Subcutaneous adipose tissue (tissue), 4 donors: ENCODE results near the gene SLC22A6. TPM values are rescaled to one million over a fixed set of nuclear protein-coding genes. Genes with fewer than 3 reads are reported as not detected.

ENCODE experiments used
- total RNA-seq, 4 donors: library from RNA; depleted of rRNA; stranded (reverse); fragments of >200 nt; gene quantifications; one replicate each; pipeline ENCODE4 v1.1.0, GENCODE V29; 2016
- TF ChIP-seq, protein P1 (sequence below): fragments of 450-650 bp; IDR thresholded peaks from one replicate; pipeline ENCODE4 v1.5.1; 2016; ENCODE audit warnings: low read depth, mild to moderate bottlenecking, control low read depth, antibody characterized with exemption, moderate library complexity

The SLC22A6 gene
- total RNA-seq, 4 donors from 2014 or later = not detected

GRCh38 chr11:63017306-63017974 lies 32.7 kb upstream of the SLC22A6 start:
- TF ChIP-seq, protein P1, sequence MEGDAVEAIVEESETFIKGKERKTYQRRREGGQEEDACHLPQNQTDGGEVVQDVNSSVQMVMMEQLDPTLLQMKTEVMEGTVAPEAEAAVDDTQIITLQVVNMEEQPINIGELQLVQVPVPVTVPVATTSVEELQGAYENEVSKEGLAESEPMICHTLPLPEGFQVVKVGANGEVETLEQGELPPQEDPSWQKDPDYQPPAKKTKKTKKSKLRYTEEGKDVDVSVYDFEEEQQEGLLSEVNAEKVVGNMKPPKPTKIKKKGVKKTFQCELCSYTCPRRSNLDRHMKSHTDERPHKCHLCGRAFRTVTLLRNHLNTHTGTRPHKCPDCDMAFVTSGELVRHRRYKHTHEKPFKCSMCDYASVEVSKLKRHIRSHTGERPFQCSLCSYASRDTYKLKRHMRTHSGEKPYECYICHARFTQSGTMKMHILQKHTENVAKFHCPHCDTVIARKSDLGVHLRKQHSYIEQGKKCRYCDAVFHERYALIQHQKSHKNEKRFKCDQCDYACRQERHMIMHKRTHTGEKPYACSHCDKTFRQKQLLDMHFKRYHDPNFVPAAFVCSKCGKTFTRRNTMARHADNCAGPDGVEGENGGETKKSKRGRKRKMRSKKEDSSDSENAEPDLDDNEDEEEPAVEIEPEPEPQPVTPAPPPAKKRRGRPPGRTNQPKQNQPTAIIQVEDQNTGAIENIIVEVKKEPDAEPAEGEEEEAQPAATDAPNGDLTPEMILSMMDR = no peak

GRCh38 chr11:63015521-63016215 lies 30.9 kb upstream of the SLC22A6 start, which contains the start of gene SLC22A8:
SLC22A8 (minus strand) TSS chr11:63015841; CDS start chr11:63014958, 883 bp downstream.
- TF ChIP-seq, protein P1 = no peak

GRCh38 chr11:63014408-63015055 lies 29.8 kb upstream of the SLC22A6 start:
- TF ChIP-seq, protein P1 = no peak

DNA sequence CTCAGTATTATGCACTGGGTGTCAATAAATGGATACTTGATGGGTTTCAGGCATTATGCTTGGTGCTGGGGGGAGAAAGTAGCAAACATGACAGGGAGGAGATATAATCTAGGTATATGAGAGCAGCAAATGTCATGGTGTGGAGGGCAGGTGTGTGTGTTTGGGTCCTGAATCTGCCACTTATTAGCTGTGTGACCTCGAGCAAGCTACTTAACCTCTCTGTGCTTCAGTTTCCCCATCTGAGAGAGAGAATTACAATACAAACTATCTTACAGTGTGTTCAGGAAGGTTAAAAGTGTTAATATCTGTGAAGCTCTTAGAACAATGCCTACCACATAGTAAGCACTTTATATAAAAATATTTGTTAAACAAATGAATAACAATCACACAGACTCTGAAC lies 28.1 kb upstream of the SLC22A6 start:
- TF ChIP-seq, protein P1 = no peak

GRCh38 chr11:63012430-63012829 lies 27.7 kb upstream of the SLC22A6 start:
- TF ChIP-seq, protein P1 = no peak

DNA sequence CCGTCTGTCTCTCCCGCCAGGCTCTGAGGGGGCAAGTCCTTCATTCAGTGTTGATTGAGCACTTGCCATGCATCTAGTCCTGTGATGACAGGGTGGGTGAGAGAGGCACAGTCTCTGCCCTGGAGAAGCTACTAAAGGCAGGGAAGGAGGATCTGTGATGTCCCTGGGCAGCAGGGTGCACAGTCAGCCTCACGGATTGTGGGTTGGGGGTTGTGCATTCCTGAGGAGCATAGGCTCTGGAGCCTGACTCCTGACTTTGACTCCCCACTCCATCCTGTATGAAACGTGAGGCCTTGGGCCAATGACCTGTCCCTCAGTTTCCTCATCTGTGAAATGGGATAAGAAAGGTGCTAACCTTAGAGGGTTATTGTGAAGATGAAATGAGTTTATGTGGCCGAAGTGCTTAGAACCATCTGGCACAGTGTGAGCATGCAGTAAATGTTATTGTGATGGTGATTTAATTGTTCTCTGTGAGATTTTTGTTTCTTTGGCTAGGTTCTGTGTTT lies 26.2 kb upstream of the SLC22A6 start:
- TF ChIP-seq, protein P1 = no peak

GRCh38 chr11:63007920-63008319 lies 23.2 kb upstream of the SLC22A6 start:
- TF ChIP-seq, protein P1 = no peak
